Stimulated activated CD8-positive, alpha-beta memory T cell treated with anti-CD3 and anti-CD28 coated beads, Interleukin-15, amount 100 ng/mL, for 24 hours (primary cell): ENCODE measurements around the gene ZXDA.
"Not testable (repeated sequence)": the region's sequence is repeated elsewhere in the genome, so short reads cannot be mapped to it uniquely, and the experiment has no call there.

Source experiments
- DNase-seq: peaks from one replicate; pipeline ENCODE4 v3.0.0-alpha.2; 2020; ENCODE audit warnings: low read depth

Gene ZXDA

GRCh38 chrX:57910287-57910912 is at the start of gene ZXDA:
TSS of gene ZXDA (minus strand) at chrX:57910458. CDS start at chrX:57910420, 38 bp downstream.
- not testable (repeated sequence) for DNase-seq

GRCh38 chrX:57952320-57952678 is 42.0 kb upstream of the ZXDA start:
- DNase-seq, result no peak

GRCh38 chrX:57951666-57952319 is 41.5 kb upstream of the ZXDA start:
- no peak for DNase-seq

GRCh38 chrX:57933321-57933720 is 23.1 kb upstream of the ZXDA start:
- no peak for DNase-seq

- no peak for DNase-seq
These were observed 22.0 kb upstream of the ZXDA start for GRCh38 chrX:57932266-57932665.

- no peak for DNase-seq
These were observed 19.8 kb upstream of the ZXDA start for GRCh38 chrX:57930051-57930450.

GRCh38 chrX:57929373-57929772 is 19.1 kb upstream of the ZXDA start:
- no peak for DNase-seq

- no peak for DNase-seq
These were observed 15.5 kb upstream of the ZXDA start for GRCh38 chrX:57925806-57926205.

- DNase-seq, result no peak
These were observed 8.6 kb upstream of the ZXDA start for GRCh38 chrX:57918750-57919436.

- no peak for DNase-seq
These were observed 5.4 kb upstream of the ZXDA start for GRCh38 chrX:57915680-57916079.

- not testable (repeated sequence) for DNase-seq
These were observed 517 bp downstream of the ZXDA start for GRCh38 chrX:57909595-57910286.

- not testable (repeated sequence) for DNase-seq
These were observed 1.2 kb downstream of the ZXDA start for GRCh38 chrX:57908972-57909594.

GRCh38 chrX:57906790-57907189 is 3.5 kb downstream of the ZXDA start:
- no peak for DNase-seq

GRCh38 chrX:57905141-57905540 is 5.1 kb downstream of the ZXDA start:
- no peak for DNase-seq

- no peak for DNase-seq
These were observed 5.9 kb downstream of the ZXDA start for GRCh38 chrX:57904176-57904880.

GRCh38 chrX:57902633-57903032 is 7.6 kb downstream of the ZXDA start:
- DNase-seq, result no peak

GRCh38 chrX:57901466-57901865 is 8.8 kb downstream of the ZXDA start:
- DNase-seq, result no peak

GRCh38 chrX:57900975-57901374 is 9.3 kb downstream of the ZXDA start:
- no peak for DNase-seq

- no peak for DNase-seq
These were observed 10.4 kb downstream of the ZXDA start for GRCh38 chrX:57899906-57900305.

GRCh38 chrX:57899064-57899463 is 11.2 kb downstream of the ZXDA start:
- DNase-seq, result no peak

- DNase-seq, result no peak
These were observed 38.8 kb downstream of the ZXDA start for GRCh38 chrX:57871463-57871862.
